AG09309 (cell line): ENCODE data around the gene INSR.
"Not testable (repeated sequence)": the region's sequence is repeated elsewhere in the genome, so short reads cannot be mapped to it uniquely, and the experiment has no call there.

Source experiments
- DNase-seq: peaks from one replicate; pipeline ENCODE4 v3.0.0-alpha.2; 2010; ENCODE audit warnings: low read depth
- H3K4me3 ChIP-seq: 2 replicates; pipeline ENCODE4 v1.5.1; 2011; ENCODE audit warnings: mild to moderate bottlenecking, low read depth, low read length, moderate library complexity; ENCODE audit not compliant: control insufficient read depth
- TF ChIP-seq, protein P1 (sequence below): IDR thresholded peaks from 2 replicates; pipeline ENCODE4 v1.5.1; 2011; ENCODE audit warnings: mild to moderate bottlenecking, low read depth, low read length, inconsistent platforms; ENCODE audit not compliant: insufficient read depth, control insufficient read depth; ENCODE audit errors: missing control alignments

The INSR gene

DNA sequence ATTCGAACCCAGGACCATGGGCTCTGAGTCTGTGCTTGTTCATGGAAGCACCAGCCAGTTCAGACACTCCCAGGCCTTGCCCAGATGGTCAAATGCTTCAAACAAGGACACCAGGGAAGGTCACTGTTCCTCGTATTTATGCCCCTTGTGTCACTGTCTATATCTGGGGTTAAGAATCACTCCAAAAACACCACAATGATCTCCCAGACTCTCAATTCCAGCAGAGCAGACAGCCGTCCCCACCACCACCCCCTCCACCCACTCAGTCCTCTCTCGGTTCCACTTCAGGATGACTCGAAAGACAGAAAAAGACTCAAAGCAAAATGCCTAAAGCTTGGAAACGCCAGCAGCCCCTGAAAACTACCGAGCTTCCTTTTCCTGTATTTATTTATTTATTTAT, 79.0 kb downstream of the INSR start:
- H3K4me3 ChIP-seq, result no peak overlapping the region
- no peak for DNase-seq
- TF ChIP-seq, protein P1, sequence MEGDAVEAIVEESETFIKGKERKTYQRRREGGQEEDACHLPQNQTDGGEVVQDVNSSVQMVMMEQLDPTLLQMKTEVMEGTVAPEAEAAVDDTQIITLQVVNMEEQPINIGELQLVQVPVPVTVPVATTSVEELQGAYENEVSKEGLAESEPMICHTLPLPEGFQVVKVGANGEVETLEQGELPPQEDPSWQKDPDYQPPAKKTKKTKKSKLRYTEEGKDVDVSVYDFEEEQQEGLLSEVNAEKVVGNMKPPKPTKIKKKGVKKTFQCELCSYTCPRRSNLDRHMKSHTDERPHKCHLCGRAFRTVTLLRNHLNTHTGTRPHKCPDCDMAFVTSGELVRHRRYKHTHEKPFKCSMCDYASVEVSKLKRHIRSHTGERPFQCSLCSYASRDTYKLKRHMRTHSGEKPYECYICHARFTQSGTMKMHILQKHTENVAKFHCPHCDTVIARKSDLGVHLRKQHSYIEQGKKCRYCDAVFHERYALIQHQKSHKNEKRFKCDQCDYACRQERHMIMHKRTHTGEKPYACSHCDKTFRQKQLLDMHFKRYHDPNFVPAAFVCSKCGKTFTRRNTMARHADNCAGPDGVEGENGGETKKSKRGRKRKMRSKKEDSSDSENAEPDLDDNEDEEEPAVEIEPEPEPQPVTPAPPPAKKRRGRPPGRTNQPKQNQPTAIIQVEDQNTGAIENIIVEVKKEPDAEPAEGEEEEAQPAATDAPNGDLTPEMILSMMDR, result no peak

DNA sequence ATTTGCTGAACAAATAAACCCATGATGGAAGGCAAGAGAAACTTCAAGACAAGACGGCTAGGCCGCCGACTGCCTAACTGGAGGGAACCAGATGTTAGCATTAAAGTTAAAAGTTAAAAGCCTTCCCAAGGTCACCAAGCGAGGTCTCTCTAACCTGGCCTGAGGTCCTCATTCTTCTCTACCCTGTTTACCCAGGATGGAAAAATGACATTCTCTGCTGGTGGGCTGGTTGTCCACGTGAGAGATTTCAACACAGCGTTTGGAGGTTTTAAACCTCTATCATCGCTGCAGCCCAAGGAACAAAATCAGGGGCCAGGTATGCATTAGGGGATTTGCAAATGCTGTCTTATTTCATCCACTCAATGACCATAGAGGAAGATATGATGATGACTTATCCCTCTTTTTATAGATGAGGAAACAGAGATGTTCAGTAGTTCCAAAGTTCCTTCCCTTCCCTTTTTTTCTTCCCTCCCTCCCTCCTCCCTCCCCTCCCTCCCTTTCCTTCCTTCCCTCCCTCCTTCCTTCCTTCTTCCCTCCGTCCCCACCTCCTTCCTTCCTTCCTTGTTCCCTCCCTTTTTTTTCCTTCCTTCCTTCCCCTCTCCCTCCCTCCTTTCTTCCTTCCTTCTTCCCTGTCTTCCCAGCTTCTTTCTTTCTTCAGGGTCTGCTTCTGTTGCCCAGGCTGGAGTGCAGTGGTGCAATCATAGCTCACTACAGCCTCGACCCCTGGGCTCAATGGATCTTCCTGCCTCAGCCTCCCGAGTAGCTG, 79.7 kb downstream of the INSR start:
- TF ChIP-seq, protein P1, result no peak
- no peak for DNase-seq

DNA sequence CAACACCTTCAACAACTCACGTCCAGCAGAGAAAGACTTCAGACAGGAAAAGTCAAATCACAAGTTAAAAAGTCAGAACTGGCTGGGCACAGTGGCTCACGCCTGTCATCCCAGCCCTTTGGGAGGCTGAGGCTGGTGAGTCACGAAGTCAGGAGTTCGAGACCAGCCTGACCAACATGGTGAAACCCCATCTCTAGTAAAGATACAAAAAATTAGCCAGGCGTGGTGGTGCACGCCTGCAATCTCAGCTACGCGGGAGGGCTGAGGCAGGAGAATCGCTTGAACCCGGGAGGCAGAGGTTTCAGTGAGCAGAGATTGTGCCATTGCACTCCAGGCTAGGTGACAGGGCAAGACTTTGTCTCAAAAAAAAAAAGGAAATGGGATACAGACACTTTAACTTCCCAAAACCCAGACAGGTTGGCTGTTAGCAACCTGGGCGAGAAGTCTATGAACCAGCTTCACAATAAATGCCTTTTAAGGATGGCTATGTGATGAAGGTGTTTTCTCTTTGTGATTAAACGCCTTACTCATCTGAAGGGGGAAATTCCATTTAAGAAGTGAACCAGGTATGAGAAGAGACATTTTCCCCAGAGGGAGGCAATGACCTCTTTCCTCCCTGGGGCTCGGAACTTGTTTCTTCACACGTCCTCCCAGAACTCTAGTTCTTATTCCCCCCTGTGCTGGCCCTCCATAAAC, 80.4 kb downstream of the INSR start:
- DNase-seq, result no peak
- H3K4me3 ChIP-seq, result no peak overlapping the region
- TF ChIP-seq, protein P1, result no peak

More for the DNA sequence above, 79.7 kb downstream of the INSR start:
- H3K4me3 ChIP-seq, result no peak overlapping the region

DNA sequence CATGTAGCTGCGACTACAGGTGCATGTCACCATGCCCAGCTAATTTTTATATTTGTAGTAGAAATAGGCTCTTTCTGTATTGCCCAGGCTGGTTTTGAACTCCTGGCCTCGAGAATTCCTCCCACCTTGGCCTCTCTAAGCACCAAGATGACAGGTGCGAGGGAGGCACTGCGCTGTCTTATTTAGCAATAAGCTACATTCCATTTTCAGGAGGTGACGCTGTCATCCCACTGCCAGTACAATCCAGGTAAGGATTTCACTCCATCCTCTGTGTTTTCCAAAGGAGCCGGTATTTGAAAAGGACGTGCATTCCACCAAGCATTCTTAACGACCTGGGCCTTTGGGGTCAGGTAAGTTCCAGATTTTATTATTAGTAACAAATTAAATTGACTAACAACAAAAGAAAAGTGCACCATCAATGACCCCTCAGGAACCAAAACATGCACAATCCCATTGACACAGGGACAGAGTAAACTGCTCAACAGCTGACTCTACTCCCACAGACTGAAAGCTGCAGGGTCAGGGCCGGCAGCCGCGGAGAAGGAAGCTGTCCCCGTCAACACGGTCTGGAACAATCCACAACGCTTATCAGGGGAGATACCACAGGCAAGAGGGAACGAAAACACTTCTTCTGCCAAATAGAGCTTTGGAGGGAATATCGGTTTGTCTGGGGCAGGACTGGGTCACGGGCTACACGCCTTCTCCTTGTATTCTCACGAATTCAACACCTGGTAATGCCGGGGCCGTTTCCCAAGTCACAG, 82.8 kb downstream of the INSR start:
- DNase-seq, result no peak
- TF ChIP-seq, protein P1, result no peak
- no peak overlapping the region for H3K4me3 ChIP-seq

DNA sequence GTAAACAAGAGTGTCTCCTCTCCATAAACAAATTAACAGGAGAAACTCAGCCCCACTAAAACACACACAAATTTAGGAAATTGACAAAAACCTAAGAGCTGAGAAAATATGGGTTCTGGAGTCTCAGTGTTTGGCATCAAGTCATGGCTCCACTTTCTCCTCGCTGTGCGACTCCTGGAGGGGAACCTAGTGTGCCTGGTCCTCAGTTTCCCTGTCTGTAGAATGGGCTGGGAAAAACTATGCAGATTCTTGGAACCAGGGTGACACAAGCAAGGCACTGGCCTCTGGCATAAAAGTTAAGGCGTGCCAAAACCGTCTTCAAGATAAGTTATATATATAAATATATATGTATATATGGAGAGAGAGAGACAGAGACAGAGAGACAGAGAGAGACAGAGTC, 83.9 kb downstream of the INSR start:
- DNase-seq, result no peak
- no peak overlapping the region for H3K4me3 ChIP-seq
- TF ChIP-seq, protein P1, result no peak

DNA sequence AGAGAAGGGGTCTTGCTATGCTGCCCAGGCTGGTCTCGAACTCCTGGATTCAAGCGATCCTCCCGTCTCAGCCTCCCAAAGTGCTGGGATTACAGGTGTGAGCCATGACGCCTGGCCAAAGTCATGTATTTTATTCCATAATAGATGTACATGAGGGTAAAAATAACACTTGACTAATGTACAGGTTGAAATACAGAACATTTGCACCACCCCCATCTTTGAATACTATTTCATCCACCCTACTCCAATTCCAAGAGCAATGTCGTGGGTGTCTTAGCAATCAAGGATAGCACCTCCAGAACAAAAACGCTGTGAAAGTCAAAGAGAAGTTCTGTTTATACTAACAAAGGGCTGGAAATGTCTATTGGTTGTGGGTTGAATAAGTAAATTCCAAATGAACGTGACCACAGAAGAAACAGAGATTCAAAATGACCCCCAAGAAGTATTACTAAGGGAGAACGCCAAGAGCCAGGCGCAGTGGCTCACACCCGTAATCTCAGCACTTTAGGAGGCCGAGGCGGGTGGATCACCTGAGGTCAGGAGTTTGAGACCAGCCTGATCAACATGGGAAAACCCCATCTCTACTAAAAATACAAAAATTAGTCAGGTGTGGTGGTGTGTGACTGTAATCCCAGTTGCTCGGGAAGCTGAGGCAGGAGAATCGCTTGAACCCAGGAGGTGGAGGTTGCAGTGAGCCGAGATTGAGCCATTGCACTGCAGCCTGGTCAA, 84.5 kb downstream of the INSR start:
- H3K4me3 ChIP-seq, DNase-seq: not testable (repeated sequence)

DNA sequence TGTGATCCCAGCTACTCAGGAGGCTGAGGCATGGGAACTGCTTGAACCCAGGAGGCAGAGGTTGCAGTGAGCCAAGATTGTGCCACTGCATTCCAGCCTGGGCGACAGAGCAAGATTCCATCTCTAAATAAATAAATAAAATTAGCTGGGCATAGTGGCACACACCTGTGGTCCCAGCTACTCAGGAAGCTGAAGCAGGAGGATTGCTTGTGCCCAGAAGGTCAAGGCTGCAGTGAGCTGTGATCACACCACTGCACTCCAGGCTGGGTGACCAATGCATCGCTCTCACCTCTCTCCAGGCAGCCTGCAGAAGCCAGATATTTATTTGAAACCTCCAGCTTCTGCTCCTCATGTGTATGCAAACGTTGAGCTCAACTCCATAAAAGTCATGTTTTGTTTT, 85.2 kb downstream of the INSR start:
- not testable (repeated sequence) for H3K4me3 ChIP-seq, DNase-seq
